Vagina (tissue), 2 donors: Measurements from ENCODE around the gene LEKR1. TPM values are rescaled to one million over a fixed set of nuclear protein-coding genes. Genes with fewer than 3 reads are reported as not detected.
A peak's percentile ranks its signal among the peaks of the same experiment; 100 is the strongest.

Experiments used
- DNase-seq, 2 donors: peaks; one replicate each; pipeline ENCODE4 v3.0.0-alpha.2; 2017; ENCODE audit errors: extremely low spot score in 2 of 2
- H3K27ac ChIP-seq: fragments of 200-600 bp; sonication (generic); one replicate; pipeline ENCODE4 v1.5.1; 2019
- H3K27me3 ChIP-seq: fragments of 200-600 bp; sonication (generic); one replicate; pipeline ENCODE4 v1.5.1; 2019
- H3K36me3 ChIP-seq, 2 donors: fragments of 200-600 bp; sonication (generic); one replicate each; pipeline ENCODE4 v1.5.1; 2017 to 2019
- H3K4me1 ChIP-seq: fragments of 200-600 bp; sonication (generic); one replicate; pipeline ENCODE4 v1.5.1; 2019
- H3K4me3 ChIP-seq, 2 donors: fragments of 200-600 bp; sonication (generic); 1 replicate in 1 of 2; 2 replicates in 1 of 2; pipeline ENCODE4 v1.5.1; 2016 to 2019
- H3K9me3 ChIP-seq: fragments of 200-600 bp; sonication (generic); one replicate; pipeline ENCODE4 v1.5.1; 2019
- POLR2A ChIP-seq, 2 donors: fragments of 450-650 bp; IDR thresholded peaks; one replicate each; pipeline ENCODE4 v1.6.1; 2017; ENCODE audit warnings: antibody characterized with exemption in 2 of 2, mild to moderate bottlenecking in 2 of 2, moderate library complexity in 2 of 2
- POLR2AphosphoS5 ChIP-seq, 2 donors: sonication (generic); formaldehyde crosslinking; IDR thresholded peaks; one replicate each; pipeline ENCODE4 v1.9.0; 2017; ENCODE audit warnings: antibody characterized with exemption in 2 of 2, mild to moderate bottlenecking in 2 of 2, low read depth in 1 of 2; ENCODE audit not compliant: insufficient read depth in 1 of 2
- intact Hi-C: fragments of 100-400 bp; cut with DNase I; formaldehyde crosslinking; loops from one replicate; pipeline ENCODE4 v1.15.1; 2023
- total RNA-seq: library from RNA; depleted of rRNA; stranded (reverse); fragments of >200 nt; gene quantifications from one replicate; pipeline ENCODE4 v1.2.3, GENCODE V29; 2016
- TF ChIP-seq, protein P1 (sequence below), 3 experiments: fragments of 450-650 bp in 2 of 3; fragments of 200-600 bp in 1 of 3; sonication (generic) in 1 of 3; IDR thresholded peaks; one replicate each; pipeline ENCODE4 v1.5.1; 2017 to 2019; ENCODE audit warnings: antibody characterized with exemption in 3 of 3, mild to moderate bottlenecking in 2 of 3, moderate library complexity in 2 of 3

Gene LEKR1
- total RNA-seq, 1 donor from 2014 or later = not detected

GRCh38 chr3:156843071-156843808 is 17.1 kb downstream of the LEKR1 start:
- Histone ChIP-seq H3K27me3 (no peaks in the 10 kb centered on the region), H3K36me3 (no peaks in the 10 kb centered on the region), H3K27ac (no peak overlapping the region), H3K9me3 (no peaks in the 10 kb centered on the region), H3K4me1 (no peaks in the 10 kb centered on the region), H3K4me3 (no peak overlapping the region)
- peak in 1 of 2 donors; percentile 6 for TF ChIP-seq POLR2AphosphoS5 (IDR thresholded peaks at IDR 0.05; ENCODE audit: insufficient read depth in 1 of 2, low read depth in 1 of 2)
- TF ChIP-seq, protein P1, sequence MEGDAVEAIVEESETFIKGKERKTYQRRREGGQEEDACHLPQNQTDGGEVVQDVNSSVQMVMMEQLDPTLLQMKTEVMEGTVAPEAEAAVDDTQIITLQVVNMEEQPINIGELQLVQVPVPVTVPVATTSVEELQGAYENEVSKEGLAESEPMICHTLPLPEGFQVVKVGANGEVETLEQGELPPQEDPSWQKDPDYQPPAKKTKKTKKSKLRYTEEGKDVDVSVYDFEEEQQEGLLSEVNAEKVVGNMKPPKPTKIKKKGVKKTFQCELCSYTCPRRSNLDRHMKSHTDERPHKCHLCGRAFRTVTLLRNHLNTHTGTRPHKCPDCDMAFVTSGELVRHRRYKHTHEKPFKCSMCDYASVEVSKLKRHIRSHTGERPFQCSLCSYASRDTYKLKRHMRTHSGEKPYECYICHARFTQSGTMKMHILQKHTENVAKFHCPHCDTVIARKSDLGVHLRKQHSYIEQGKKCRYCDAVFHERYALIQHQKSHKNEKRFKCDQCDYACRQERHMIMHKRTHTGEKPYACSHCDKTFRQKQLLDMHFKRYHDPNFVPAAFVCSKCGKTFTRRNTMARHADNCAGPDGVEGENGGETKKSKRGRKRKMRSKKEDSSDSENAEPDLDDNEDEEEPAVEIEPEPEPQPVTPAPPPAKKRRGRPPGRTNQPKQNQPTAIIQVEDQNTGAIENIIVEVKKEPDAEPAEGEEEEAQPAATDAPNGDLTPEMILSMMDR (IDR thresholded peaks at IDR 0.05) = no peak
- no peak for DNase-seq
- intact Hi-C loops = no loop called here

GRCh38 chr3:156847752-156848448 is 21.7 kb downstream of the LEKR1 start:
- Histone ChIP-seq H3K9me3 (no peaks in the 10 kb centered on the region), H3K36me3 (no peaks in the 10 kb centered on the region), H3K4me3 (no peak overlapping the region), H3K27me3 (no peaks in the 10 kb centered on the region), H3K4me1 (no peaks in the 10 kb centered on the region), H3K27ac (no peak overlapping the region)
- no peak for DNase-seq
- intact Hi-C loops = no loop called here
- TF ChIP-seq POLR2A (IDR thresholded peaks at IDR 0.05) (no peak), POLR2AphosphoS5 (IDR thresholded peaks at IDR 0.05; ENCODE audit: insufficient read depth in 1 of 2, low read depth in 1 of 2) (no peak)
- TF ChIP-seq, protein P1 (IDR thresholded peaks at IDR 0.05) = no peak

DNA sequence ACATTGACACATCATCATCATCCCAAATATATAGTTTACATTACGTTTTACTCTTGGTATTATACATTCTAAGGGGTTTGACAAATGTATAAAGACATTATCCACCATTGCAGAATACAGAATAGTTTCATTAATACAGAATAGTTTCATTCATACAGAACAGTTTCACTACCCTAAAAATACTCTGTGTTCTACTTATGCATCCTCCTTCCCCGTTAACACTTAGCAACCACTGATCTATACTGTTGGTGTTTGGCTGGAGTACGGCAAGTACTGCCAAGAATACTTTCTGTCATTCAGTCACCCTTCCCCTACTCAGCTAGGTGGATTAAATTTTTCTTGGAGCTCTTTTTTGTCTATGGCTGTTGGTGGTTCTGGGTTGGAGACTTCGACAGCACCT is 33.4 kb downstream of the LEKR1 start:
- intact Hi-C loops = no loop called here
- no peaks in the 10 kb centered on the region for H3K9me3 ChIP-seq
- H3K36me3 ChIP-seq = no peaks in the 10 kb centered on the region
- no peaks in the 10 kb centered on the region for H3K27me3 ChIP-seq
- H3K27ac ChIP-seq = no peak overlapping the region
- H3K4me3 ChIP-seq = no peak overlapping the region
- TF ChIP-seq POLR2AphosphoS5 (IDR thresholded peaks at IDR 0.05; ENCODE audit: insufficient read depth in 1 of 2, low read depth in 1 of 2) = no peak
- TF ChIP-seq POLR2A (IDR thresholded peaks at IDR 0.05) = no peak
- TF ChIP-seq, protein P1 (IDR thresholded peaks at IDR 0.05) = no peak
- H3K4me1 ChIP-seq = no peaks in the 10 kb centered on the region
- DNase-seq = no peak

- no peaks in the 10 kb centered on the region for H3K9me3 ChIP-seq
- H3K4me3 ChIP-seq = no peak overlapping the region
- no peak overlapping the region for H3K27ac ChIP-seq
- no peaks in the 10 kb centered on the region for H3K27me3 ChIP-seq
- H3K36me3 ChIP-seq = no peaks in the 10 kb centered on the region
- TF ChIP-seq POLR2A (IDR thresholded peaks at IDR 0.05) = no peak
- TF ChIP-seq POLR2AphosphoS5 (IDR thresholded peaks at IDR 0.05; ENCODE audit: insufficient read depth in 1 of 2, low read depth in 1 of 2) = no peak
- TF ChIP-seq, protein P1 (IDR thresholded peaks at IDR 0.05) = no peak
- DNase-seq = no peak
- no peaks in the 10 kb centered on the region for H3K4me1 ChIP-seq
- intact Hi-C loops = no loop called here
Observed at GRCh38 chr3:156860873-156861272, 34.7 kb downstream of the LEKR1 start.

GRCh38 chr3:156862338-156862737 is 36.2 kb downstream of the LEKR1 start:
- intact Hi-C loops = no loop called here
- TF ChIP-seq, protein P1 (IDR thresholded peaks at IDR 0.05) = no peak

More at GRCh38 chr3:156862338-156862737, 36.2 kb downstream of the LEKR1 start:
- Histone ChIP-seq H3K27ac (no peak overlapping the region), H3K4me1 (no peaks in the 10 kb centered on the region), H3K4me3 (no peak overlapping the region), H3K9me3 (no peaks in the 10 kb centered on the region), H3K36me3 (no peaks in the 10 kb centered on the region), H3K27me3 (no peaks in the 10 kb centered on the region)
- DNase-seq = no peak
